Hippocampal formation (tissue), 2 donors: ENCODE measurements around the gene PPP1R11.
"Not testable (repeated sequence)": the region's sequence is repeated elsewhere in the genome, so short reads cannot be mapped to it uniquely, and the experiment has no call there.

Source experiments
- DNase-seq, 2 donors: peaks; one replicate each; lab custom pipeline; 2025; lab: John Stamatoyannopoulos, UW

Gene PPP1R11

GRCh38 chr6:30097902-30098768, 31.1 kb downstream of the PPP1R11 start:
- DNase-seq = no peak

GRCh38 chr6:30100154-30100553, 33.2 kb downstream of the PPP1R11 start:
- no peak for DNase-seq

- no peak for DNase-seq
Measured at GRCh38 chr6:30100585-30101443, 33.8 kb downstream of the PPP1R11 start.

- DNase-seq = peak; percentile 72 to 83
Measured at GRCh38 chr6:30101444-30102413, 34.7 kb downstream of the PPP1R11 start.

- no peak for DNase-seq
Measured at GRCh38 chr6:30102414-30102969, 35.5 kb downstream of the PPP1R11 start.

- DNase-seq = peak; percentile 79 to 81
Measured at GRCh38 chr6:30102970-30103871, 36.2 kb downstream of the PPP1R11 start.

- no peak for DNase-seq
Measured at GRCh38 chr6:30103872-30104179, 36.8 kb downstream of the PPP1R11 start.

- no peak for DNase-seq
Measured at GRCh38 chr6:30104661-30105060, 37.7 kb downstream of the PPP1R11 start.

- no peak for DNase-seq
Measured at GRCh38 chr6:30111266-30111856, 44.4 kb downstream of the PPP1R11 start.

- no peak for DNase-seq
Measured at GRCh38 chr6:30112402-30112994, 45.5 kb downstream of the PPP1R11 start.

GRCh38 chr6:30113003-30113759, 46.2 kb downstream of the PPP1R11 start, which contains the start of gene TRIM31:
TRIM31 (minus strand) TSS chr6:30113090; CDS start chr6:30112805, 285 bp downstream.
- DNase-seq = no peak

GRCh38 chr6:30113841-30114240, 46.8 kb downstream of the PPP1R11 start:
- no peak for DNase-seq

- DNase-seq = no peak
Measured at GRCh38 chr6:30116724-30117123, 49.7 kb downstream of the PPP1R11 start.

- DNase-seq = not testable (repeated sequence)
Measured at GRCh38 chr6:30118691-30119090, 51.7 kb downstream of the PPP1R11 start.
